Activated T-helper 17 cell treated with anti-CD3 and anti-CD28 coated beads, Interleukin-2, amount 50 U/mL, for 72 hours (primary cell): ENCODE results near the gene POMGNT2. TPM values are rescaled to one million over a fixed set of nuclear protein-coding genes. Genes with fewer than 3 reads are reported as not detected.

Source experiments
- ATAC-seq: fragments of 150-1000 bp; cut with Tn5 transposase; replicated peaks from 2 replicates; pipeline ENCODE4 v1.10.0; 2021; ENCODE audit warnings: mild to moderate bottlenecking, moderate library complexity
- H3K27ac Mint-ChIP-seq: one replicate; pipeline ENCODE4 v1.8.0; 2022; ENCODE audit warnings: mixed read lengths
- H3K27me3 Mint-ChIP-seq: one replicate; pipeline ENCODE4 v1.8.0; 2022; ENCODE audit warnings: mixed read lengths
- H3K36me3 Mint-ChIP-seq: one replicate; pipeline ENCODE4 v1.8.0; 2022; ENCODE audit warnings: low read depth, mild to moderate bottlenecking, mixed read lengths
- H3K4me1 Mint-ChIP-seq: one replicate; pipeline ENCODE4 v1.8.0; 2022; ENCODE audit warnings: mixed read lengths
- H3K4me3 Mint-ChIP-seq: one replicate; pipeline ENCODE4 v1.8.0; 2022; ENCODE audit warnings: mild to moderate bottlenecking, mixed read lengths
- H3K9me3 Mint-ChIP-seq: one replicate; pipeline ENCODE4 v1.8.0; 2022; ENCODE audit warnings: mixed read lengths
- total RNA-seq, 2 donors: library from RNA; stranded (reverse); gene quantifications; one replicate each; pipeline ENCODE4 v1.2.3, GENCODE V29; 2022

The POMGNT2 gene
- total RNA-seq, 2 donors from 2014 or later, result 3.7 to 4.5 TPM

DNA sequence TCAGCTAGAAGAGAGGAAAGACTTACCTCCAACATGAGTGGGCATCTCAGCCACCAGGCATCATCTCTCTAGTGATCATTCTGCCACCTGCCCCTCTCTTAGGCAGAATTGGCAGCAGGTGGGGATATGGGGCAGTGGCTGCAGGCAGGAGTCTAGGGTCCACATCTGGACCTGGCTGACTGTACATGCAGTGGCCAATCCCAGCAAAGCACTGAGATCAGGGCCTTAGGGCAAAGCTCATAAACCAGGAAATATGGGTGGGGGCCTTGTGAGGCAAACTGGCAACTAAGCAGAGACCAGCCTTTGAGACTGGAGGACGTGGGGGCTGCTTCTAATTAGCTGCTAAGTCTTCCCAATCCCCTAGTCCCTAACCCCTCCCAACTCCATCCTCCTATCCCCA is 12.9 kb downstream of the POMGNT2 start:
- Mint-ChIP-seq H3K4me1 (peaks cover 5% of the 10 kb centered on the region), H3K27me3 (no peaks in the 10 kb centered on the region), H3K9me3 (no peaks in the 10 kb centered on the region), H3K36me3 (no peaks in the 10 kb centered on the region), H3K4me3 (no peak overlapping the region), H3K27ac (no peak overlapping the region)
- ATAC-seq, result no peak

- no peaks in the 10 kb centered on the region for H3K9me3 Mint-ChIP-seq
- no peak overlapping the region for H3K27ac Mint-ChIP-seq
- no peak for ATAC-seq
- H3K27me3 Mint-ChIP-seq, result no peaks in the 10 kb centered on the region
- H3K36me3 Mint-ChIP-seq, result no peaks in the 10 kb centered on the region
- H3K4me3 Mint-ChIP-seq, result no peak overlapping the region
- peaks cover 10% of the 10 kb centered on the region for H3K4me1 Mint-ChIP-seq
Observed at GRCh38 chr3:43091481-43091880, 14.4 kb downstream of the POMGNT2 start.

GRCh38 chr3:43090238-43090637 is 15.6 kb downstream of the POMGNT2 start:
- ATAC-seq, result no peak
- H3K27ac Mint-ChIP-seq, result no peak overlapping the region
- no peaks in the 10 kb centered on the region for H3K36me3 Mint-ChIP-seq
- no peaks in the 10 kb centered on the region for H3K27me3 Mint-ChIP-seq
- peaks cover 10% of the 10 kb centered on the region for H3K4me1 Mint-ChIP-seq
- H3K4me3 Mint-ChIP-seq, result no peak overlapping the region
- no peaks in the 10 kb centered on the region for H3K9me3 Mint-ChIP-seq

- H3K27me3 Mint-ChIP-seq, result no peaks in the 10 kb centered on the region
- H3K4me3 Mint-ChIP-seq, result no peak overlapping the region
- ATAC-seq, result no peak
- H3K9me3 Mint-ChIP-seq, result no peaks in the 10 kb centered on the region
- H3K4me1 Mint-ChIP-seq, result peaks cover 10% of the 10 kb centered on the region
- no peak overlapping the region for H3K27ac Mint-ChIP-seq
- H3K36me3 Mint-ChIP-seq, result peaks cover 9% of the 10 kb centered on the region
Observed at GRCh38 chr3:43089081-43089480, 16.8 kb downstream of the POMGNT2 start.

GRCh38 chr3:43087249-43087776 is 18.6 kb downstream of the POMGNT2 start:
- Mint-ChIP-seq H3K9me3 (no peaks in the 10 kb centered on the region), H3K4me3 (no peak overlapping the region), H3K27me3 (no peaks in the 10 kb centered on the region), H3K4me1 (peaks cover 10% of the 10 kb centered on the region), H3K27ac (no peak overlapping the region), H3K36me3 (peaks cover 26% of the 10 kb centered on the region)
- no peak for ATAC-seq

DNA sequence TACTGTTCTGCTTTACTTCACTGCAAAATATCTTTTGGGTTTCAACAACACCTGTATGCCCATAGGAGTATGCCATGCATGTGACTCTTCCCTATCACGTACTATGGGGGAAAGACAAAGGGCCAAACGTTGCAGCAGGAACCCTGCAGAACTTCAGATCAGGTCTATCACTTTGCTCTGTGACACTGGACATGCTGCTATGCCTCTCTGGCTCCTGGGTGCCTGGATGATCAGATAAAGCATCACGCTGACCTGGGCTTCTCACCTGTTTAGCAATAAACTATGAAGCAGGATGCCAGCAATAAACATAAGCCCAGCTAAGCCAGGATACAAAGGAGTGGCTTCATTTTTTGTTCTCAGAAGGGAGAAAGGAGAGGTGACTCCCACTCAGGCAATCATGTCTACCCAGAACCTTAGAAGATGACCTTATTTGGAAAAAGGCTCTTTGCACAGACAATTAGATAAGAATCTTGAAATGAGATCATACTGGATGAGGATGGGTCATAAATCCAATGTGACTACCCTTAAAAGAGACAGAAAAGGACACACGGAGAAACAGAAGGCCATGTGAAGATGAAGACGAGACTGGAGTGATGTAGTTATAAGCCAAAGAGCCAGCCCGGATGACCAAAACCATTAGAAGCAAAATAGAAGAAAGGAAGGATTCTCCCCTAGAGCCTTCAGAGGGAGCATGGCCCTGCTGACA is 19.3 kb downstream of the POMGNT2 start:
- ATAC-seq, result no peak
- Mint-ChIP-seq H3K27ac (no peak overlapping the region), H3K4me3 (no peak overlapping the region), H3K36me3 (peaks cover 26% of the 10 kb centered on the region), H3K27me3 (no peaks in the 10 kb centered on the region), H3K4me1 (peaks cover 6% of the 10 kb centered on the region), H3K9me3 (no peaks in the 10 kb centered on the region)

DNA sequence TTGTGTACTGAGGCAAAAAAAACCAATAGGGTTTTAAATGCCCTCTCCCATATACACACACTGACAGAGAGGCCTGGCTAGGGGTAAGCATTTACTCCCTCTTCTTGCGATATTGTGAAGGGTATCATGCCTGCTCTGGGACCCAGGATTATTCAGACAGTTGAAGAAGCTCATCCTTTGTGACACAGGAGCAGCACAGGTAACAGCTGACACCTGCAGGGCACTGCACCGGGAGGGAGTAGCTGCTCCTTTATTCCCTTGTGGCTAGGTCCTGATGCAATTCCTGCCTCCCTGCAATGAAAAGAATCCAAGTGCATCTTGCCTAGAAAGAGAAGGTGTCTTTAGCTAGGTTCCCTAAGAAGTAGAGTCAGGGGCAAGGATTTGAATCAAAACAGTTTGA is 23.4 kb downstream of the POMGNT2 start:
- Mint-ChIP-seq H3K27ac (no peak overlapping the region), H3K27me3 (no peaks in the 10 kb centered on the region), H3K9me3 (peaks cover 3% of the 10 kb centered on the region), H3K4me1 (peaks cover 5% of the 10 kb centered on the region), H3K36me3 (peaks cover 50% of the 10 kb centered on the region), H3K4me3 (no peak overlapping the region)
- no peak for ATAC-seq

- H3K9me3 Mint-ChIP-seq, result peaks cover 3% of the 10 kb centered on the region
- no peaks in the 10 kb centered on the region for H3K27me3 Mint-ChIP-seq
- ATAC-seq, result no peak
- peaks cover 50% of the 10 kb centered on the region for H3K36me3 Mint-ChIP-seq
- no peak overlapping the region for H3K27ac Mint-ChIP-seq
- H3K4me1 Mint-ChIP-seq, result peaks cover 3% of the 10 kb centered on the region
- H3K4me3 Mint-ChIP-seq, result no peak overlapping the region
Observed at GRCh38 chr3:43081796-43082195, 24.1 kb downstream of the POMGNT2 start.

DNA sequence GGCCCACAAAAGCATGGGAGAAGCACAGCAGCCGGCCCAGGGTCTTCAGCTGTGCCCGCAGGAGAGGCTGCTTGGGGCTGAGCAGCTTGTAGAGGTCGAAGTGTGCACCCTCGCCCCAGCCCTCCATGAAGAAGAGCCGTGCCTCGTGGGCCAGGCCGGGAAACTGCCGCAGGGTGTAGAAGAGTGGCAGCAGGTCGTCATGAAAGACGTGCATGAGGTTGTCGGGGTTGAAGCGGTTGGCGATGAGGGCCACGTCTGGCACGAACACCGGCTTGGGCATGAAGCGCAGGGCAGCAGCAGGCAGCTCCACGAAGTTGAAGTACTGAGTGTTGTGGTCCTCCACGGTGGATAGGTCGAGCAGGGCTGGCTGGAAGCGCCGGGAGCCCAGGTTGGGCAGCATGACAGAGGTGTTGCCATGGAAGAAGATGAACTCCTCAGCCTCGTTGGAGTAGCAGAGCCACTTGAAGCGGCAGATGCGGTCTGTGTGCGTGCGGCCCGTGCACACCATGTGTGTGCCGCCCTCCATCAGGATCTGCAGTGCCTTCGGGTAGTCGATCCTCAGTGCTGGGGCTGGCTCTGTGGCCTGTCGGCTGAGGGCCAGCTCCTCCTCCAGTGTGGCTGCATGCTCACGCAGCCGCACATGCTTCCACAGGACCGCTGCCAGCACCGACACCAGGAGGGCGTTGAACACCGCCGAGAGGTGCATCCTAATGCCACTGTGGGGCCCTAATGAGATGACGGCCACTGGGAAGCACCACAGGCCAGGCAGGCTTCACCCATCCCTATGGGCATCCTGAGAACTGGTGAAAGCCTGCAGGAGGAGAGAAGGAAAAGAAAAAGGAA is 24.9 kb downstream of the POMGNT2 start:
- no peak overlapping the region for H3K27ac Mint-ChIP-seq
- H3K27me3 Mint-ChIP-seq, result no peaks in the 10 kb centered on the region
- H3K9me3 Mint-ChIP-seq, result peaks cover 3% of the 10 kb centered on the region
- no peak overlapping the region for H3K4me3 Mint-ChIP-seq
- no peak for ATAC-seq
- H3K36me3 Mint-ChIP-seq, result peaks cover 50% of the 10 kb centered on the region
- no peaks in the 10 kb centered on the region for H3K4me1 Mint-ChIP-seq

DNA sequence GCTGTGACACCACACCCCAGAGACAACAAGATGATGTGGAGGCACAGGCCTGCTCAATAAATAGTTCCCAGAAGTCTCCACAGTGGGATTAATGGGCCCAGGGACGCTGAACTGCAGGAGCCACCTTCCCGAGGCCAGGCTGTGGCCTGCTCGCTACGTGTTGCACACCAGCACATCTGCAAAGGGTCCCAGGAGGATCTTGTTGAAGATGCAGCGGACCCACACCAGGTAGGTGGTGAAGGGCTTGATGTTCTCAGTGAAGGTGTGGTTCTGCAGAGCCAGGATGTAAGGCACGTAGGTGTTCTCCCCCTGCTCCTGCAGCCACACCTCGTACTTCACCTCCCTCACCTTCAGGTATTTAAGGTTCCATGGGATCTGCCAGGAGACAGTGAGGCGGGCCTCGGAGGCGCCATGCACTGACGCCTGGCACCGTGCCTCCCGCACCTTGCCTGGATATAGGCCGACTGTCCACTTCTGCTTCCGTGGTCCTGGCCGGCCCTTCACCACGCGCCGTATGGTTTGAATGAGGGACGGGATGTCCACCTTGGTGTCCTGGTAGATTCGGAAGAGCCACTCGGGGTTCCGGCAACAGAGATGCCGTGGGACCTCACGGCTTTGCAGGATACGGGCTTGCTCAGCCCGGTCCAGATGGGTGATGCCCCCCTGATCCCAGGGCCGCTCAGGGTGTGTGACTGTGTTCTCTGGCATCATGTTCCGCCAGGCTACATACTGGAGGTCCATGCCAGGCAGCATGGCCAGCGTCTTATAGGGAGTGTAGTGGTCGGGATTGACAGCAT is 26.1 kb downstream of the POMGNT2 start:
- Mint-ChIP-seq H3K9me3 (peaks cover 3% of the 10 kb centered on the region), H3K4me3 (no peak overlapping the region), H3K27me3 (no peaks in the 10 kb centered on the region), H3K36me3 (peaks cover 45% of the 10 kb centered on the region), H3K27ac (no peak overlapping the region), H3K4me1 (no peaks in the 10 kb centered on the region)
- no peak for ATAC-seq

DNA sequence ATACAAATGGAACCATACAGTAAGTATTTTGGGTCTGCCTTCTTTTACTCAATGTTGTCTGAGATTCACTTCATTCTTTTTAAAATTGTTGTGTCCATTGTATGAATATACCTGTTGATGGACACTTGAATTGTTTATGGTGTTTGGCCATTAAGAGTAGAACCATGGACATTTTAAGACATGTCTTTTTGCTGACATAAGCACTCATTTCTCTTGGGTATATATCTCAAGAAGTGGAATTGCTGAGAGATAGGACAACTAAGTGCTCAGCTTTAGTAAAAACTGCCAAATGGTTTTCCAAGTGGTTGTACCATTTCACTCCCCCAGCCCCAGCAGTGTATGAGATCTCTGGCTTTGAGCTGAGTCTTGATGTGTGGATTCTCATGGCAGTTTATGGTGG is 28.2 kb downstream of the POMGNT2 start:
- Mint-ChIP-seq H3K27me3 (no peaks in the 10 kb centered on the region), H3K4me3 (no peak overlapping the region), H3K4me1 (no peaks in the 10 kb centered on the region), H3K27ac (no peak overlapping the region), H3K36me3 (peaks cover 27% of the 10 kb centered on the region), H3K9me3 (peaks cover 3% of the 10 kb centered on the region)
- ATAC-seq, result no peak

DNA sequence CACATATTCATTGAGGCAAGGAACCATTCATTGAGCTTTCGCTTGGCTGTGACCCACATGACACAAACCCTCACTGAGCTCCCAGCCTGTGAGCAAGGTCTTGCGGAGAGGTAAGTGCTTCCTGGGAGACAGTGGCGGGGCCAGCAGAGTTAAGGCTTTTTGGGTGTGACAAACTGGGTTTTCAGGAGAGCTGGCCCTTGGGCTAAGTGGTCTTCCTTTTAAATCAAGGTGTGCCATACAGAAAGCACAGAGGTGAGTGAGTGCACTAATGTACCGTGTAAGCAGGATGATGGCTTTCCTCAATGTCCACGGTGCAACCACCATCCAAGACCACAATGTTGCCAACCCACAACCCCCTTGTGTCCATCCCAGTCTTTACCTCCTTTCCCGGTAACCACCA is 28.6 kb downstream of the POMGNT2 start:
- no peak overlapping the region for H3K27ac Mint-ChIP-seq
- no peak overlapping the region for H3K4me3 Mint-ChIP-seq
- peaks cover 3% of the 10 kb centered on the region for H3K9me3 Mint-ChIP-seq
- H3K36me3 Mint-ChIP-seq, result peaks cover 24% of the 10 kb centered on the region
- ATAC-seq, result no peak
- no peaks in the 10 kb centered on the region for H3K4me1 Mint-ChIP-seq
- no peaks in the 10 kb centered on the region for H3K27me3 Mint-ChIP-seq

DNA sequence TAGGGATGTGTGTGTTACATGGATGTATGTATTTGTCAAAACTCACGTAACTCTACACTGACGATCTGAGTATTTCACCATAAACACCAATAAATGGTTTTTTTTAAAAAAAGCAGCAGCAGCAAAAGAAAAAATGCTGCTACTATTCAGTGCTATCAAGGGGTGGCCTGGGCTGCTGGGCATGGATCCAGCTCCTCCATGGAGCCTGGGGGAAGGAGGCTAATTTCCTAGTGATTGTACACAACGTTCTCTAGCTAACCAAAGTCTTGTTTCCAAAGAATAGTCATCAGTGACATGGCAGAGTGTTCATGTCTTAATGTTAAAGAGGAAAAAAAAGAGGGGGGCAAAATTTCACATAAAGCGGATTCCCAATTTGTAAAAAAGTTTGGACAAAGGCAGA is 29.0 kb downstream of the POMGNT2 start:
- no peak for ATAC-seq
- peaks cover 24% of the 10 kb centered on the region for H3K36me3 Mint-ChIP-seq
- no peaks in the 10 kb centered on the region for H3K27me3 Mint-ChIP-seq
- H3K27ac Mint-ChIP-seq, result no peak overlapping the region
- no peaks in the 10 kb centered on the region for H3K4me1 Mint-ChIP-seq
- H3K9me3 Mint-ChIP-seq, result peaks cover 3% of the 10 kb centered on the region
- no peak overlapping the region for H3K4me3 Mint-ChIP-seq

GRCh38 chr3:43075904-43076661 is 29.8 kb downstream of the POMGNT2 start:
- H3K9me3 Mint-ChIP-seq, result peaks cover 3% of the 10 kb centered on the region
- no peak overlapping the region for H3K27ac Mint-ChIP-seq
- H3K27me3 Mint-ChIP-seq, result no peaks in the 10 kb centered on the region

More at GRCh38 chr3:43075904-43076661, 29.8 kb downstream of the POMGNT2 start:
- no peak for ATAC-seq
- H3K4me1 Mint-ChIP-seq, result no peaks in the 10 kb centered on the region
- no peak overlapping the region for H3K4me3 Mint-ChIP-seq
- peaks cover 21% of the 10 kb centered on the region for H3K36me3 Mint-ChIP-seq
